DMS79 treated with DMSO at 0.1 percent for 48 hours (cell line): Measurements from ENCODE around the gene KRTAP6-1.

Experiments used
- DNase-seq: peaks from one replicate; lab custom pipeline; 2025; lab: John Stamatoyannopoulos, UW

The KRTAP6-1 gene

GRCh38 chr21:30577766-30578165, 36.0 kb downstream of the KRTAP6-1 start:
- no peak for DNase-seq

GRCh38 chr21:30567617-30568016, 46.1 kb downstream of the KRTAP6-1 start:
- no peak for DNase-seq

GRCh38 chr21:30563630-30564029, 50.1 kb downstream of the KRTAP6-1 start:
- no peak for DNase-seq
